Suprapubic skin (tissue), 4 donors: ENCODE results near the gene MFAP3L.

ENCODE experiments used
- CTCF ChIP-seq, 2 donors: fragments of 200-600 bp in 1 of 2; fragments of 450-650 bp in 1 of 2; sonication (generic) in 1 of 2; IDR thresholded peaks; one replicate each; pipeline ENCODE4 v1.5.1; 2016 to 2019; ENCODE audit warnings: antibody characterized with exemption in 2 of 2, mild to moderate bottlenecking in 1 of 2, moderate library complexity in 1 of 2
- POLR2A ChIP-seq, 2 donors: fragments of 450-650 bp; IDR thresholded peaks; one replicate each; pipeline ENCODE4 v1.6.1; 2017; ENCODE audit warnings: antibody characterized with exemption in 2 of 2, mild to moderate bottlenecking in 2 of 2, moderate library complexity in 2 of 2
- POLR2AphosphoS5 ChIP-seq, 3 donors: sonication (generic); formaldehyde crosslinking; IDR thresholded peaks; one replicate each; pipeline ENCODE4 v1.6.1; 2017; ENCODE audit warnings: antibody characterized with exemption in 3 of 3

- TF ChIP-seq CTCF (IDR thresholded peaks at IDR 0.05) (no peak), POLR2A (IDR thresholded peaks at IDR 0.05) (no peak), POLR2AphosphoS5 (IDR thresholded peaks at IDR 0.05) (no peak)
These were observed 70.7 kb downstream of the MFAP3L start for GRCh38 chr4:169955521-169955920.
